ENCODE measurements around the gene DSG1.
A peak's percentile ranks its signal among the peaks of the same experiment; 100 is the strongest.
"Not testable (repeated sequence)": the region's sequence is repeated elsewhere in the genome, so short reads cannot be mapped to it uniquely, and the experiment has no call there.

Gene DSG1

GRCh38 chr18:31274931-31275330, 43.0 kb upstream of the DSG1 start:
- no peak for DNase-seq (ENCODE audit: low read depth)

GRCh38 chr18:31275722-31276463, 42.1 kb upstream of the DSG1 start:
- H3K4me3 ChIP-seq (ENCODE audit: low read depth, low read length), result no peak overlapping the region
- DNase-seq (ENCODE audit: low read depth), result peak; percentile 68
- TF ChIP-seq MAX (IDR thresholded peaks at IDR 0.05; ENCODE audit: low read depth, low read length) (no peak), POLR2A (IDR thresholded peaks at IDR 0.05; ENCODE audit: extremely low read depth, insufficient read length) (no peak), MYC (IDR thresholded peaks at IDR 0.05; ENCODE audit: low read depth, low read length) (no peak)

More at GRCh38 chr18:31274931-31275330, 43.0 kb upstream of the DSG1 start:
- TF ChIP-seq POLR2A (IDR thresholded peaks at IDR 0.05; ENCODE audit: extremely low read depth, insufficient read length) (no peak), CTCF (IDR thresholded peaks at IDR 0.05; ENCODE audit: low read depth, low read length) (no peak), MYC (IDR thresholded peaks at IDR 0.05; ENCODE audit: low read depth, low read length) (no peak), MAX (IDR thresholded peaks at IDR 0.05; ENCODE audit: low read depth, low read length) (no peak)
- H3K4me3 ChIP-seq (ENCODE audit: low read depth, low read length), result no peak overlapping the region

- DNase-seq (ENCODE audit: low read depth), result no peak
- no peak for TF ChIP-seq CTCF (IDR thresholded peaks at IDR 0.05; ENCODE audit: low read depth, low read length)
- TF ChIP-seq POLR2A (IDR thresholded peaks at IDR 0.05; ENCODE audit: extremely low read depth, insufficient read length), result no peak
- TF ChIP-seq MYC (IDR thresholded peaks at IDR 0.05; ENCODE audit: low read depth, low read length), result no peak
- no peak for TF ChIP-seq MAX (IDR thresholded peaks at IDR 0.05; ENCODE audit: low read depth, low read length)
- no peak overlapping the region for H3K4me3 ChIP-seq (ENCODE audit: low read depth, low read length)
Observed at GRCh38 chr18:31278609-31279071, 39.3 kb upstream of the DSG1 start.

- DNase-seq (ENCODE audit: low read depth), result no peak
- TF ChIP-seq MAX (IDR thresholded peaks at IDR 0.05; ENCODE audit: low read depth, low read length), result no peak
- no peak for TF ChIP-seq CTCF (IDR thresholded peaks at IDR 0.05; ENCODE audit: low read depth, low read length)
- TF ChIP-seq POLR2A (IDR thresholded peaks at IDR 0.05; ENCODE audit: extremely low read depth, insufficient read length), result no peak
- no peak for TF ChIP-seq MYC (IDR thresholded peaks at IDR 0.05; ENCODE audit: low read depth, low read length)
- H3K4me3 ChIP-seq (ENCODE audit: low read depth, low read length), result no peak overlapping the region
Observed at GRCh38 chr18:31280502-31280901, 37.5 kb upstream of the DSG1 start.

- H3K4me3 ChIP-seq (ENCODE audit: low read depth, low read length), result no peak overlapping the region
- no peak for DNase-seq (ENCODE audit: low read depth)
- TF ChIP-seq CTCF (IDR thresholded peaks at IDR 0.05; ENCODE audit: low read depth, low read length) (no peak), MYC (IDR thresholded peaks at IDR 0.05; ENCODE audit: low read depth, low read length) (no peak), MAX (IDR thresholded peaks at IDR 0.05; ENCODE audit: low read depth, low read length) (no peak), POLR2A (IDR thresholded peaks at IDR 0.05; ENCODE audit: extremely low read depth, insufficient read length) (no peak)
Observed at GRCh38 chr18:31281437-31281836, 36.5 kb upstream of the DSG1 start.

GRCh38 chr18:31289446-31289845, 28.5 kb upstream of the DSG1 start:
- DNase-seq (ENCODE audit: low read depth); H3K4me3 ChIP-seq (ENCODE audit: low read depth, low read length): not testable (repeated sequence)

All from NB4 (cell line).